IPS DF 6.9 (cell line): ENCODE results near the gene ARHGEF18.
"Not testable (repeated sequence)": the region's sequence is repeated elsewhere in the genome, so short reads cannot be mapped to it uniquely, and the experiment has no call there.

Source experiments
- DNase-seq: peaks from one replicate; pipeline ENCODE4 v3.0.0-alpha.2; 2013; ENCODE audit warnings: low read depth, low spot score
- H3K27ac ChIP-seq: one replicate; pipeline ENCODE4 v1.5.1; 2013; ENCODE audit warnings: low read length, control low read depth
- H3K27me3 ChIP-seq: 2 replicates; pipeline ENCODE4 v1.6.1; 2013; ENCODE audit warnings: mild to moderate bottlenecking, low read length; ENCODE audit not compliant: control insufficient read depth, insufficient read depth
- H3K36me3 ChIP-seq: 2 replicates; pipeline ENCODE4 v1.6.1; 2013; ENCODE audit warnings: low read length; ENCODE audit not compliant: control insufficient read depth, insufficient read depth
- H3K4me1 ChIP-seq: 2 replicates; pipeline ENCODE4 v1.6.1; 2013; ENCODE audit warnings: low read length; ENCODE audit not compliant: control insufficient read depth, insufficient read depth
- H3K4me3 ChIP-seq: 2 replicates; pipeline ENCODE4 v1.5.1; 2013; ENCODE audit warnings: mild to moderate bottlenecking, low read length
- H3K9me3 ChIP-seq: 2 replicates; pipeline ENCODE4 v1.6.1; 2013; ENCODE audit warnings: low read length, inconsistent platforms; ENCODE audit not compliant: control insufficient read depth, insufficient read depth
- WGBS: extraction: QIAGEN DNeasy Blood & Tissue Kit; methylation state at CpG from one replicate; pipeline ENCODE4 v1.1.7; 2013; ENCODE audit warnings: mixed read lengths, missing lambda C conversion rate; ENCODE audit not compliant: insufficient read length, insufficient coverage; 5-methylcytosine and 5-hydroxymethylcytosine counted together

Gene ARHGEF18

DNA sequence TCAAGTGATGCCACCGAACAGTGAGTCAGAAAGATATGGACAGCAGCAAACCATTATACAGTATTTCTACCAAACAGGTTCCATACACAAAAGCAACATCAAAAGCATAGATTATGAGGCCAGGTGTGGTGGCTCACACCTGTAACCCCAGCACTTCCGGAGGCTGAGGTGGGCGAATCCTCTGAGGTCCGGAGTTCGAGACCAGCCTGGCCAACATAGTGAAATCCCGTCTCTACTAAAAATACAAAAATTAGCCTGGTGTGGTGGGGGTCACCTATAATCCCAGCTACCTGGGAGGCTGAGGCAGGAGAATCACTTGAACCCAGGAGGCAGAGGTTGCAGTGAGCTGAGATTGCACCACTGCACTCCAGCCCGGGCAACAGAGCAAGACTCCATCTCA lies 1.7 kb upstream of the ARHGEF18 start:
- no CpG with 5 or more reads among the region's 7 CpGs for WGBS
- not testable (repeated sequence) for H3K27me3 ChIP-seq, DNase-seq, H3K4me3 ChIP-seq, H3K4me1 ChIP-seq, H3K27ac ChIP-seq, H3K36me3 ChIP-seq, H3K9me3 ChIP-seq

DNA sequence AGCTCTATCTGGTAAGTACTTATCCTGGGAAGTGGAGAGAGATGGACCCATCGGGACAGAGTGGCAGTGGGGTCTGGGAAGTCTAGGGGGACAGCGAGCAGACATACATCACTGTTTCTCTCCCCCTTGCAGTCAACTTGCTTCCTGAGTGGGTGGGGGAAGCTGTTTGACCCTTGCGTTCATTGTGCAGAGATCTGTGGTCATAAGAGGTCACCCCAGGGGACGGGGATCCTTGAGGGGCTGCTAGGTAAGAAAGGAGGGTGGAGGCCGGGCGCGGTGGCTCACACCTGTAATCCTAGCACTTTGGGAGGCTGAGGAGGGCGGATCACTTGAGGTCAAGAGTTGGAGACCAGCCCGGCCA lies 474 bp downstream of the ARHGEF18 start:
- Histone ChIP-seq H3K9me3 (no peaks in the 10 kb centered on the region), H3K27ac (no peak overlapping the region), H3K36me3 (no peaks in the 10 kb centered on the region), H3K27me3 (no peaks in the 10 kb centered on the region), H3K4me3 (no peak overlapping the region), H3K4me1 (no peaks in the 10 kb centered on the region)
- no CpG with 5 or more reads among the region's 9 CpGs for WGBS
- DNase-seq: no peak

DNA sequence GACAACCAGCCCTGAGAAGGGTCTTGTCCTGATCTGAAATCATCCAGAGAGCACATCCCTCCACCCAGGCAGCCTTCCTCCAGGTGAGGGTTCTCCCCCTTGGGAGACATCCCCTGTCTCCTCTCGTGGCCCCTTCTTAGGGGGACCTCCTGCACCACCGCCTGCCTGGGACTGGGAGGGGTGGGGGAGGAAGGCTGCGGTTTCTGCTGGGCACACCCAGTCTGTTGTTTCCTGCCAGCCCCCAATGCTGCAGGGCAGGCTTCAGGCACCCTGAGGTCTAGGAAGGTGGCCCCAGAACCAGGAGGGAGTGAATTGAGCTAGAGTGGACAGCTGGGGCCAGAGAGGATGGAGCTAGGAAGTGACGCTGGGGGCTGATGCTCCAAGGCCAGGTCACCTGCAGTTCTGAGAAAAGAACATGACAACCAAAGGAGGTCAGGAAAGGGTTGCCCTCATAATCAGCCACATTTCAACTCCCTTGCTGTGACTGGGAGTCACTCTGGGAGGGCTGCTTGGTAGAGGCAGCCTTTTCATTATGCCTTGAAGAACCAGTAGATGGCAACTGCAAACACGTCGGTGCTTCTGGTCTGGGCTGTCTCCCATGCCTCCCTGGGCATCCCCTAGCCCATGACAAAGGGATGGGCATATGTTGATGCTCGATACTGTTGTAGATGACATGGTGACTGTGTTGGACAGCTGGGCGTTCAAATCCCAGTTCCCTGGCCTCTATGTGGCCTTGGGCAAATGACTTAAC lies 1.4 kb downstream of the ARHGEF18 start:
- no peak for DNase-seq
- Histone ChIP-seq H3K36me3 (no peaks in the 10 kb centered on the region), H3K9me3 (no peaks in the 10 kb centered on the region), H3K27ac (no peak overlapping the region), H3K4me1 (no peaks in the 10 kb centered on the region), H3K4me3 (no peak overlapping the region), H3K27me3 (no peaks in the 10 kb centered on the region)
- WGBS: no CpG with 5 or more reads among the region's 8 CpGs

- WGBS: no CpG with 5 or more reads among the region's 1 CpG
These were observed 3.1 kb downstream of the ARHGEF18 start for GRCh38 chr19:7351861-7352260.

DNA sequence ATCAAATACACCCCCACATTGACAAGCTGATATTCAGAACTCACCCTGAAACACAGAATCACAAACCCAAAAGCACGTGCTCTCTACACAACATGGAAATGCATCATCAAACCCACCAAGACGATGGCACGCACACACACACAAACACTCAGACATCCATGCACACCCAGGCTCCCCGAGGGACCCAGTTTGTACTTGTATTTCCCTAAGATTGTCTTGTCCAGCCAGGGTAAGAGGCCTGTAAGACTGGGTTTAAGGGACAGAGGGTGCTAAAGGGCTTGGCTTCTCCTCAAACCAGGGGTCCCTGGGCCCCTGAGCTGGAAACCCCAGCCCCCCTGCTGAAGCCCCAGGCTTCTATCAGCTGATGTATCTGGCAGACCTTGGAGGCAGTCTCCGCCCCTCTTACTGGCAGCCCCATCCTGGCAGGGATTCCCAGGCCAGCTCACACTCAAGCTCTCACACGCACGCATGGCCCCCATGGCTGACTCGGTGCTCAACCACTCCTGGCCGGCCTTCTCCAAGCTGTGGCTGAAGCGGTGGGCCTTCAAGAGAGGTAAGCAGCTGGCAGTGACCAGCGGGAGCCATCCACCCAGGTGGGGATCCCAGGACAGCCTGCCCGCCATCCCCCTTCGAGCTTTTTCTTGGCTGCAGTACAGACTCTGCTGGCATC lies 6.5 kb downstream of the ARHGEF18 start:
- Histone ChIP-seq H3K36me3 (no peaks in the 10 kb centered on the region), H3K9me3 (no peaks in the 10 kb centered on the region), H3K27ac (no peak overlapping the region), H3K4me3 (no peak overlapping the region), H3K4me1 (no peaks in the 10 kb centered on the region), H3K27me3 (no peaks in the 10 kb centered on the region)
- DNase-seq: no peak
- no CpG with 5 or more reads among the region's 13 CpGs for WGBS

More at GRCh38 chr19:7351861-7352260, 3.1 kb downstream of the ARHGEF18 start:
- DNase-seq: no peak
- H3K27ac ChIP-seq: no peak overlapping the region
- no peaks in the 10 kb centered on the region for H3K4me1 ChIP-seq
- no peak overlapping the region for H3K4me3 ChIP-seq
- no peaks in the 10 kb centered on the region for H3K27me3 ChIP-seq
- H3K36me3 ChIP-seq: no peaks in the 10 kb centered on the region
- H3K9me3 ChIP-seq: no peaks in the 10 kb centered on the region

DNA sequence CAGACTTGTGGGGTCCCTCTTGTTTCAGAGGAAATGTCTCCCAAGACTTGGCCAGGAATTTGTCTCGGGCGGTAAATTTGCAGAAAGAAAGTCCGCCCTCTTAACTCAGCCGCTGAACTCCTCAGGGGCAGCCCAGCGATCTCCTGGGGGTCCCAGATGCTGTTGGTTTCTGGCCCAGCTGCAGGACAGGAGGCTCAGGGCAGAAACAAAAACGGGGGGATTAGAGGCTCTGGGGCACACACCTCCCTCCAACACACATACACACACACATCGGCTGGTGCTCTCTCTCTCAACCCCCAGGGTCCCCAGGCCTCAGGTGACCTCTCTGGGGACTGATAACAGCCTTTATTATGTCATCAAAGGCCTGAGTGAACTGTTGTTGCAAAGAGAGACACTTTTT lies 7.1 kb downstream of the ARHGEF18 start:
- Histone ChIP-seq H3K27me3 (no peaks in the 10 kb centered on the region), H3K36me3 (no peaks in the 10 kb centered on the region), H3K27ac (no peak overlapping the region), H3K4me3 (no peak overlapping the region), H3K9me3 (no peaks in the 10 kb centered on the region), H3K4me1 (no peaks in the 10 kb centered on the region)
- WGBS: no CpG with 5 or more reads among the region's 7 CpGs
- DNase-seq: no peak

- Histone ChIP-seq H3K27ac (no peak overlapping the region), H3K36me3 (no peaks in the 10 kb centered on the region), H3K4me1 (no peaks in the 10 kb centered on the region), H3K9me3 (no peaks in the 10 kb centered on the region), H3K4me3 (no peak overlapping the region), H3K27me3 (no peaks in the 10 kb centered on the region)
- WGBS: no CpG with 5 or more reads among the region's 7 CpGs
- DNase-seq: no peak
These were observed 8.3 kb downstream of the ARHGEF18 start for GRCh38 chr19:7356899-7357627.

- H3K36me3 ChIP-seq: no peaks in the 10 kb centered on the region
- no peaks in the 10 kb centered on the region for H3K4me1 ChIP-seq
- H3K27me3 ChIP-seq: no peaks in the 10 kb centered on the region
- H3K27ac ChIP-seq: no peak overlapping the region
- no peak for DNase-seq
- no peak overlapping the region for H3K4me3 ChIP-seq
- H3K9me3 ChIP-seq: no peaks in the 10 kb centered on the region
These were observed 9.4 kb downstream of the ARHGEF18 start for GRCh38 chr19:7358102-7358597.

GRCh38 chr19:7360393-7360984 lies 11.8 kb downstream of the ARHGEF18 start:
- no peaks in the 10 kb centered on the region for H3K36me3 ChIP-seq
- no peak for DNase-seq
- H3K27ac ChIP-seq: no peak overlapping the region
- H3K9me3 ChIP-seq: no peaks in the 10 kb centered on the region
- no CpG with 5 or more reads among the region's 8 CpGs for WGBS
- no peaks in the 10 kb centered on the region for H3K27me3 ChIP-seq
- no peak overlapping the region for H3K4me3 ChIP-seq
- no peaks in the 10 kb centered on the region for H3K4me1 ChIP-seq

DNA sequence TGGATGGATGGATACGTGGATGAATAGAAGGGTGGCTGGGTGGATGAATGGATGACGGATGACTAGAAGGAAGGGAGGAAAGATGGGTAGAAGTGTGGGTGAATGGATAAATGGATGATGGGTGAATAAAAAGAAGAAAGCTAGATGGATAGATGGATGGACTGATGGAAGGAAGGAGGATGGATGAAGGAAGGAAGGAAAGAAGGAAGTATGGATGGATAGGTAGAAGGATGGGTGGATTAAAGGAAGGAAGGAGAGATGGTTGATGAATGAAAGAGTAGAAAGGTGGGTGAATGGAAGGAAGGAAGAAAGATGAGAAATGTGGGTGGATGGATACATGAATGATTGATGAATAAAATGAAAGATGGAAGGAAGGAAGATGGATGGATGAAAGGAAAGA lies 14.5 kb downstream of the ARHGEF18 start:
- no peak for DNase-seq
- no peaks in the 10 kb centered on the region for H3K36me3 ChIP-seq
- no peaks in the 10 kb centered on the region for H3K27me3 ChIP-seq
- 100% methylated on average over 2 of the region's 2 CpGs for WGBS
- no peak overlapping the region for H3K4me3 ChIP-seq
- H3K9me3 ChIP-seq: no peaks in the 10 kb centered on the region
- H3K27ac ChIP-seq: no peak overlapping the region
- H3K4me1 ChIP-seq: no peaks in the 10 kb centered on the region
